ENCODE results near the gene CCL19.
A peak's percentile ranks its signal among the peaks of the same experiment; 100 is the strongest.

The CCL19 gene

GRCh38 chr9:34664281-34665066 lies 26.6 kb downstream of the CCL19 start:
- Histone ChIP-seq H3K9me3 (ENCODE audit: low read length) (no peaks in the 10 kb centered on the region), H3K4me3 (ENCODE audit: low read length) (peak overlapping the region; percentile 46), H3K4me1 (ENCODE audit: insufficient read depth, low read length) (peaks cover 7% of the 10 kb centered on the region), H3K36me3 (ENCODE audit: insufficient read depth, low read length) (no peaks in the 10 kb centered on the region), H3K27me3 (ENCODE audit: insufficient read depth, low read length) (no peaks in the 10 kb centered on the region), H2AFZ (ENCODE audit: low read depth, low read length) (peak overlapping the region; percentile 52)

GRCh38 chr9:34663303-34663605 lies 27.8 kb downstream of the CCL19 start:
- no peaks in the 10 kb centered on the region for H3K36me3 ChIP-seq (ENCODE audit: insufficient read depth, low read length)
- no peak overlapping the region for H2AFZ ChIP-seq (ENCODE audit: low read depth, low read length)
- H3K27me3 ChIP-seq (ENCODE audit: insufficient read depth, low read length): no peaks in the 10 kb centered on the region
- no peaks in the 10 kb centered on the region for H3K9me3 ChIP-seq (ENCODE audit: low read length)
- peaks cover 7% of the 10 kb centered on the region for H3K4me1 ChIP-seq (ENCODE audit: insufficient read depth, low read length)
- H3K4me3 ChIP-seq (ENCODE audit: low read length): no peak overlapping the region

GRCh38 chr9:34662526-34663302 lies 28.4 kb downstream of the CCL19 start, which contains the start of gene CCL27:
Gene CCL27, minus strand, starts transcription at chr9:34662657. Its CDS starts 24 bp downstream, at chr9:34662633.
- Histone ChIP-seq H3K4me1 (ENCODE audit: insufficient read depth, low read length) (peaks cover 7% of the 10 kb centered on the region), H3K9me3 (ENCODE audit: low read length) (no peaks in the 10 kb centered on the region), H3K4me3 (ENCODE audit: low read length) (no peak within 1 kb of the TSS), H2AFZ (ENCODE audit: low read depth, low read length) (no peak within 1 kb of the TSS), H3K36me3 (ENCODE audit: insufficient read depth, low read length) (no peaks in the 10 kb centered on the region), H3K27me3 (ENCODE audit: insufficient read depth, low read length) (no peaks in the 10 kb centered on the region)

- Histone ChIP-seq H3K27me3 (ENCODE audit: insufficient read depth, low read length) (no peaks in the 10 kb centered on the region), H3K36me3 (ENCODE audit: insufficient read depth, low read length) (no peaks in the 10 kb centered on the region), H3K9me3 (ENCODE audit: low read length) (no peaks in the 10 kb centered on the region), H3K4me1 (ENCODE audit: insufficient read depth, low read length) (peaks cover under 1% of the 10 kb centered on the region), H2AFZ (ENCODE audit: low read depth, low read length) (no peak overlapping the region), H3K4me3 (ENCODE audit: low read length) (no peak overlapping the region)
These were observed 31.4 kb downstream of the CCL19 start for GRCh38 chr9:34659592-34660253.

GRCh38 chr9:34658461-34658860 lies 32.6 kb downstream of the CCL19 start:
- Histone ChIP-seq H3K9me3 (ENCODE audit: low read length) (no peaks in the 10 kb centered on the region), H2AFZ (ENCODE audit: low read depth, low read length) (no peak overlapping the region), H3K4me1 (ENCODE audit: insufficient read depth, low read length) (peaks cover 7% of the 10 kb centered on the region), H3K27me3 (ENCODE audit: insufficient read depth, low read length) (no peaks in the 10 kb centered on the region), H3K4me3 (ENCODE audit: low read length) (no peak overlapping the region), H3K36me3 (ENCODE audit: insufficient read depth, low read length) (no peaks in the 10 kb centered on the region)

GRCh38 chr9:34656992-34657391 lies 34.1 kb downstream of the CCL19 start:
- Histone ChIP-seq H3K36me3 (ENCODE audit: insufficient read depth, low read length) (no peaks in the 10 kb centered on the region), H3K4me3 (ENCODE audit: low read length) (no peak overlapping the region), H3K27me3 (ENCODE audit: insufficient read depth, low read length) (no peaks in the 10 kb centered on the region), H3K9me3 (ENCODE audit: low read length) (no peaks in the 10 kb centered on the region), H3K4me1 (ENCODE audit: insufficient read depth, low read length) (peaks cover 20% of the 10 kb centered on the region), H2AFZ (ENCODE audit: low read depth, low read length) (no peak overlapping the region)

- H3K9me3 ChIP-seq (ENCODE audit: low read length): no peaks in the 10 kb centered on the region
- no peaks in the 10 kb centered on the region for H3K36me3 ChIP-seq (ENCODE audit: insufficient read depth, low read length)
- peaks cover 32% of the 10 kb centered on the region for H3K4me1 ChIP-seq (ENCODE audit: insufficient read depth, low read length)
- H3K27me3 ChIP-seq (ENCODE audit: insufficient read depth, low read length): no peaks in the 10 kb centered on the region
- no peak overlapping the region for H2AFZ ChIP-seq (ENCODE audit: low read depth, low read length)
- no peak overlapping the region for H3K4me3 ChIP-seq (ENCODE audit: low read length)
These were observed 35.7 kb downstream of the CCL19 start for GRCh38 chr9:34655394-34655793.

- H3K9me3 ChIP-seq (ENCODE audit: low read length): no peaks in the 10 kb centered on the region
- H3K4me1 ChIP-seq (ENCODE audit: insufficient read depth, low read length): peaks cover 32% of the 10 kb centered on the region
- H3K36me3 ChIP-seq (ENCODE audit: insufficient read depth, low read length): peaks cover 3% of the 10 kb centered on the region
- H2AFZ ChIP-seq (ENCODE audit: low read depth, low read length): no peak overlapping the region
- H3K4me3 ChIP-seq (ENCODE audit: low read length): no peak overlapping the region
- no peaks in the 10 kb centered on the region for H3K27me3 ChIP-seq (ENCODE audit: insufficient read depth, low read length)
These were observed 36.6 kb downstream of the CCL19 start for GRCh38 chr9:34654323-34655051.

GRCh38 chr9:34653151-34654072 lies 37.7 kb downstream of the CCL19 start:
- no peak overlapping the region for H2AFZ ChIP-seq (ENCODE audit: low read depth, low read length)
- no peaks in the 10 kb centered on the region for H3K27me3 ChIP-seq (ENCODE audit: insufficient read depth, low read length)
- no peaks in the 10 kb centered on the region for H3K9me3 ChIP-seq (ENCODE audit: low read length)
- peaks cover 12% of the 10 kb centered on the region for H3K36me3 ChIP-seq (ENCODE audit: insufficient read depth, low read length)
- peaks cover 32% of the 10 kb centered on the region for H3K4me1 ChIP-seq (ENCODE audit: insufficient read depth, low read length)
- no peak overlapping the region for H3K4me3 ChIP-seq (ENCODE audit: low read length)

- peaks cover 37% of the 10 kb centered on the region for H3K4me1 ChIP-seq (ENCODE audit: insufficient read depth, low read length)
- H3K36me3 ChIP-seq (ENCODE audit: insufficient read depth, low read length): peaks cover 13% of the 10 kb centered on the region
- H3K9me3 ChIP-seq (ENCODE audit: low read length): no peaks in the 10 kb centered on the region
- H3K4me3 ChIP-seq (ENCODE audit: low read length): peak overlapping the region; percentile 51
- H3K27me3 ChIP-seq (ENCODE audit: insufficient read depth, low read length): no peaks in the 10 kb centered on the region
- H2AFZ ChIP-seq (ENCODE audit: low read depth, low read length): no peak overlapping the region
These were observed 38.5 kb downstream of the CCL19 start for GRCh38 chr9:34652602-34653000.

- Histone ChIP-seq H2AFZ (ENCODE audit: low read depth, low read length) (no peak within 1 kb of the TSS), H3K4me3 (ENCODE audit: low read length) (peak within 1 kb of the TSS; percentile 51), H3K9me3 (ENCODE audit: low read length) (no peaks in the 10 kb centered on the region), H3K36me3 (ENCODE audit: insufficient read depth, low read length) (peaks cover 13% of the 10 kb centered on the region), H3K27me3 (ENCODE audit: insufficient read depth, low read length) (no peaks in the 10 kb centered on the region), H3K4me1 (ENCODE audit: insufficient read depth, low read length) (peaks cover 42% of the 10 kb centered on the region)
These were observed 39.0 kb downstream of the CCL19 start, which contains the start of gene IL11RA for GRCh38 chr9:34651876-34652601. Gene IL11RA, plus strand, starts transcription at chr9:34652185. Its CDS starts 3,033 bp downstream, at chr9:34655218.

All from neuron (in vitro differentiated cells).